ENCODE data around the gene ZBTB37.

DNA sequence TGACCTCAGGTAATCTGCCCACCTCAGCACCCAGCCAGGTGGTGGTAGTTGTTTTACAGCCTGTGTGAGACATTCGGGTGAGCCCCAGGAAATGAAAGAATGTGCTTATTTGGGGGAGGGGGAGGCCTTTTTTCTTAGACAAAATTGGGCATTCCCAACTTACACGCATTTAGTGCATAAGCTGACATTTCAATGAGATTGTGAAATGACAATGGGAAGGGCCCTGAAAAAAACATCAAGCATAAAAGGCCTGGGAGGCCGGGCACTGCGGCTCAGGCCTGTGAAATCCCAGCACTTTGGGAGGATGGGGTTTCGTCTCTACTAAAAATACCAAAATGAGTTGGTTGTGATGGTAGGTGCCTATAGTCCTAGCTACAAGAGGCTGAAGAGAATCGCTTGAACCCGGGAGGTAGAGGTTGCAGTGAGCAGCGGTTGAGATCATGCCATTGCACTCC, 5.4 kb upstream of the ZBTB37 start:
- TF ChIP-seq POLR2A (IDR thresholded peaks at IDR 0.05): no peak
- TF ChIP-seq, protein P1, sequence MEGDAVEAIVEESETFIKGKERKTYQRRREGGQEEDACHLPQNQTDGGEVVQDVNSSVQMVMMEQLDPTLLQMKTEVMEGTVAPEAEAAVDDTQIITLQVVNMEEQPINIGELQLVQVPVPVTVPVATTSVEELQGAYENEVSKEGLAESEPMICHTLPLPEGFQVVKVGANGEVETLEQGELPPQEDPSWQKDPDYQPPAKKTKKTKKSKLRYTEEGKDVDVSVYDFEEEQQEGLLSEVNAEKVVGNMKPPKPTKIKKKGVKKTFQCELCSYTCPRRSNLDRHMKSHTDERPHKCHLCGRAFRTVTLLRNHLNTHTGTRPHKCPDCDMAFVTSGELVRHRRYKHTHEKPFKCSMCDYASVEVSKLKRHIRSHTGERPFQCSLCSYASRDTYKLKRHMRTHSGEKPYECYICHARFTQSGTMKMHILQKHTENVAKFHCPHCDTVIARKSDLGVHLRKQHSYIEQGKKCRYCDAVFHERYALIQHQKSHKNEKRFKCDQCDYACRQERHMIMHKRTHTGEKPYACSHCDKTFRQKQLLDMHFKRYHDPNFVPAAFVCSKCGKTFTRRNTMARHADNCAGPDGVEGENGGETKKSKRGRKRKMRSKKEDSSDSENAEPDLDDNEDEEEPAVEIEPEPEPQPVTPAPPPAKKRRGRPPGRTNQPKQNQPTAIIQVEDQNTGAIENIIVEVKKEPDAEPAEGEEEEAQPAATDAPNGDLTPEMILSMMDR (IDR thresholded peaks at IDR 0.05): no peak
- TF ChIP-seq EP300 (IDR thresholded peaks at IDR 0.05): no peak
